Stomach (tissue), 4 donors: ENCODE measurements around the gene ATP2A3.

Experiments used
- EP300 ChIP-seq: sonication (generic); formaldehyde crosslinking; IDR thresholded peaks from one replicate; pipeline ENCODE4 v1.6.1; 2017; ENCODE audit warnings: antibody characterized with exemption
- POLR2A ChIP-seq, 4 donors: fragments of 450-650 bp; IDR thresholded peaks; one replicate each; pipeline ENCODE4 v1.6.1; 2016; ENCODE audit warnings: antibody characterized with exemption in 4 of 4, control low read depth in 2 of 4, mild to moderate bottlenecking in 1 of 4, moderate library complexity in 1 of 4
- POLR2AphosphoS5 ChIP-seq, 3 donors: sonication (generic); formaldehyde crosslinking; IDR thresholded peaks; one replicate each; pipeline ENCODE4 v1.6.1; 2016; ENCODE audit warnings: antibody characterized with exemption in 3 of 3
- TF ChIP-seq, protein P1 (sequence below), 7 experiments: fragments of 450-650 bp in 4 of 7; fragments of 200-600 bp in 3 of 7; sonication (generic) in 3 of 7; IDR thresholded peaks; one replicate each; pipeline ENCODE4 v1.5.1; 2016 to 2019; ENCODE audit warnings: antibody characterized with exemption in 7 of 7, control low read depth in 2 of 7, mild to moderate bottlenecking in 1 of 7

DNA sequence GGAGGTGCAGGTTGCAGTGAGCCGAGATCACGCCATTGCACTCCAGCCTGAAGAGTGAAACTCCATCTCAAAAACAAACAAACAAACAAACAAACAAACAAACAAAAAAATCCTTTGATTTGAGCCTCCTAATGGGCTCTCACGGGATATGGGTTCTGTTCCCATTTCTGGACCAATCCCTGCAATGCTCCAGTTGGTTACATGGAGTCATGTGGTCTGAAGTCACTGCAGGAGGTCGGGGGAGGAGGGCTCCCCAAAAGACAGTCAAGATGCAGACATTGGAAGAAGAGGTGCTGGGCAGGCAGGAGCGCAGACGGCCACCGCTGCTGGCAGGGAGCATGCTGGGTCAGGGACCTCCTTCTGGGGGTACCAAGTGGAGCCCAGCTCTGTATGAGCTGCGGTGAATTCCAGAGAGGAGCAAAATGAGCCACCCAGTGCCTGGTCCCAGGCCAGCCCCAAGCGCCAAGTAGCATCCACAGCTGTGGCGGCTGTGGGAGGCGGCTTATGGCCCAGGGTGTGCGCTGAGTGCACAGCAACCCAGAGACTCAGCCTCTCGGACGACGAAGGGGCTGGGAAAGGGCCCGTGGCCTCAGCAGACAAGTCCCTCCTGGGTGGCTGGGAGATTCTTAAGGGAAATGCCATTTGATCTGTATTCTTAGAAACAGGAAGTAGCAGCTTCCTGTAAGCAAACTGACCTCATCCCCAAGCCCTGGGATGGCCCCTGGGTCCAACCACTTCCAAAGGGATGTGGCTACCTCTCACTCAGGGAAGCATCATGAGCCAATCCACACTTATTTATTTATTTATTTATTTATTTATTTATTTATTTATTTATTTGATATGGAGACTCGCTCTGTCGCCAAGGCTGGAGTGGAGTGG lies 19.6 kb upstream of the ATP2A3 start:
- TF ChIP-seq, protein P1, sequence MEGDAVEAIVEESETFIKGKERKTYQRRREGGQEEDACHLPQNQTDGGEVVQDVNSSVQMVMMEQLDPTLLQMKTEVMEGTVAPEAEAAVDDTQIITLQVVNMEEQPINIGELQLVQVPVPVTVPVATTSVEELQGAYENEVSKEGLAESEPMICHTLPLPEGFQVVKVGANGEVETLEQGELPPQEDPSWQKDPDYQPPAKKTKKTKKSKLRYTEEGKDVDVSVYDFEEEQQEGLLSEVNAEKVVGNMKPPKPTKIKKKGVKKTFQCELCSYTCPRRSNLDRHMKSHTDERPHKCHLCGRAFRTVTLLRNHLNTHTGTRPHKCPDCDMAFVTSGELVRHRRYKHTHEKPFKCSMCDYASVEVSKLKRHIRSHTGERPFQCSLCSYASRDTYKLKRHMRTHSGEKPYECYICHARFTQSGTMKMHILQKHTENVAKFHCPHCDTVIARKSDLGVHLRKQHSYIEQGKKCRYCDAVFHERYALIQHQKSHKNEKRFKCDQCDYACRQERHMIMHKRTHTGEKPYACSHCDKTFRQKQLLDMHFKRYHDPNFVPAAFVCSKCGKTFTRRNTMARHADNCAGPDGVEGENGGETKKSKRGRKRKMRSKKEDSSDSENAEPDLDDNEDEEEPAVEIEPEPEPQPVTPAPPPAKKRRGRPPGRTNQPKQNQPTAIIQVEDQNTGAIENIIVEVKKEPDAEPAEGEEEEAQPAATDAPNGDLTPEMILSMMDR (IDR thresholded peaks at IDR 0.05): no peak
- TF ChIP-seq POLR2A (IDR thresholded peaks at IDR 0.05): no peak
- no peak for TF ChIP-seq EP300
- no peak for TF ChIP-seq POLR2AphosphoS5 (IDR thresholded peaks at IDR 0.05)
